ENCODE data around the gene CDCA4. TPM values are rescaled to one million over a fixed set of nuclear protein-coding genes. Genes with fewer than 3 reads are reported as not detected.

The CDCA4 gene
- total and polyA plus RNA-seq, 2 donors (not counting 3 experiments of a cell fraction or from before 2014, with no cell fraction given), result 29.9 to 44.5 TPM

GRCh38 chr14:104989236-104989950, 31.5 kb downstream of the CDCA4 start:
- POLR2A ChIA-PET, result no interaction called here
- FAIRE-seq (no peak), DNase-seq (ENCODE audit: low read depth, low spot score) (no peak)
- Histone ChIP-seq H3K4me3 (replicated peaks in 1 of 3; ENCODE audit: insufficient read depth in 1 of 3, low read depth in 1 of 3, low read length in 3 of 3) (no peak overlapping the region), H3K9me3 (replicated peaks; ENCODE audit: control insufficient read depth, insufficient read depth, low read length) (no peaks in the 10 kb centered on the region), H3K27me3 (ENCODE audit: control insufficient read depth in 2 of 2, insufficient read depth in 2 of 2, low read length in 2 of 2) (no peaks in the 10 kb centered on the region), H3K9ac (replicated peaks; ENCODE audit: extremely low read depth, insufficient read depth, low read length) (no peak overlapping the region), H3K4me1 (ENCODE audit: control insufficient read depth, extremely low read depth, insufficient read depth, low read length) (peaks cover 4% of the 10 kb centered on the region), H4K20me1 (replicated peaks; ENCODE audit: control insufficient read depth, extremely low read depth, insufficient read depth, low read length) (no peaks in the 10 kb centered on the region), H3K36me3 (ENCODE audit: control insufficient read depth in 2 of 2, extremely low read depth in 1 of 2, insufficient read depth in 2 of 2, low read length in 2 of 2) (peaks cover 0 to 2% of the 10 kb centered on the region in 2 experiments), H3K4me2 (ENCODE audit: insufficient read depth, low read length) (no peak overlapping the region), H3K9me1 (replicated peaks; ENCODE audit: control insufficient read depth, extremely low read depth, insufficient read depth, low read length) (no peaks in the 10 kb centered on the region), H2AFZ (ENCODE audit: low read depth, low read length) (no peak overlapping the region), H3K79me2 (ENCODE audit: control insufficient read depth, insufficient read depth, low read length) (no peaks in the 10 kb centered on the region), H3K27ac (ENCODE audit: insufficient read depth, low read depth, low read length) (no peak overlapping the region)
- no peak for TF ChIP-seq EZH2 (IDR thresholded peaks at IDR 0.05; ENCODE audit: borderline replicate concordance, low read depth, low read length, severe bottlenecking)
- no peak for TF ChIP-seq GATA2 (IDR thresholded peaks at IDR 0.05; ENCODE audit: insufficient read depth, insufficient read length, low read depth, low read length)
- no TSS peak for BruUV-seq (replicated peaks)
- intact Hi-C loops (cut with micrococcal nuclease) (no loop called here), dilution Hi-C loops (cut with MboI; ENCODE audit: extremely low pct_ligation_motif_present, low sequenced_read_pairs) (no loop called here)
- CTCF ChIA-PET, result interaction anchor here (0.8 to 1.0 kb wide), 2 partner anchors 19 to 56 kb away, joined by 3 to 4 read pairs; no protein-coding TSS in a partner anchor

- Histone ChIP-seq H3K4me3 (replicated peaks in 1 of 3; ENCODE audit: insufficient read depth in 1 of 3, low read depth in 1 of 3, low read length in 3 of 3) (peak overlapping the region in 2 of 3 experiments; percentile 65 to 67), H3K9ac (replicated peaks; ENCODE audit: extremely low read depth, insufficient read depth, low read length) (no peak overlapping the region), H3K9me1 (replicated peaks; ENCODE audit: control insufficient read depth, extremely low read depth, insufficient read depth, low read length) (no peaks in the 10 kb centered on the region), H3K9me3 (replicated peaks; ENCODE audit: control insufficient read depth, insufficient read depth, low read length) (no peaks in the 10 kb centered on the region), H2AFZ (ENCODE audit: low read depth, low read length) (no peak overlapping the region), H4K20me1 (replicated peaks; ENCODE audit: control insufficient read depth, extremely low read depth, insufficient read depth, low read length) (no peaks in the 10 kb centered on the region), H3K36me3 (ENCODE audit: control insufficient read depth in 2 of 2, extremely low read depth in 1 of 2, insufficient read depth in 2 of 2, low read length in 2 of 2) (peaks cover 0 to 1% of the 10 kb centered on the region in 2 experiments), H3K79me2 (ENCODE audit: control insufficient read depth, insufficient read depth, low read length) (no peaks in the 10 kb centered on the region), H3K27ac (ENCODE audit: insufficient read depth, low read depth, low read length) (no peak overlapping the region), H3K4me1 (ENCODE audit: control insufficient read depth, extremely low read depth, insufficient read depth, low read length) (peaks cover 4% of the 10 kb centered on the region), H3K27me3 (ENCODE audit: control insufficient read depth in 2 of 2, insufficient read depth in 2 of 2, low read length in 2 of 2) (no peaks in the 10 kb centered on the region), H3K4me2 (ENCODE audit: insufficient read depth, low read length) (peak overlapping the region; percentile 45)
- FAIRE-seq, result no peak
- DNase-seq (ENCODE audit: low read depth, low spot score), result no peak
- intact Hi-C loops (cut with micrococcal nuclease), result no loop called here
- dilution Hi-C loops (cut with MboI; ENCODE audit: extremely low pct_ligation_motif_present, low sequenced_read_pairs), result no loop called here
- ChIA-PET POLR2A (no interaction called here), CTCF (interaction anchor here (1.7 to 3.7 kb wide), 2 partner anchors 59 to 61 kb away, joined by 3 to 21 read pairs; no protein-coding TSS in a partner anchor)
- BruUV-seq (replicated peaks), result no TSS peak
- TF ChIP-seq POLR2A (IDR thresholded peaks at IDR 0.05; ENCODE audit: low read depth, low read length), result no peak
- TF ChIP-seq MAX (IDR thresholded peaks at IDR 0.05; ENCODE audit: insufficient read depth, insufficient read length), result no peak
Observed at GRCh38 chr14:104986487-104987164, 34.3 kb downstream of the CDCA4 start.
